Measurements from ENCODE around the gene ABCA4.

GRCh38 chr1:94103608-94104007, 17.3 kb downstream of the ABCA4 start:
- no peak for TF ChIP-seq CTCF (IDR thresholded peaks at IDR 0.05)
- TF ChIP-seq POLR2AphosphoS5 (IDR thresholded peaks at IDR 0.05): no peak
- no peak for TF ChIP-seq POLR2A (IDR thresholded peaks at IDR 0.05)
